Suprapubic skin (tissue), 4 donors: ENCODE measurements around the gene PF4V1. TPM values are rescaled to one million over a fixed set of nuclear protein-coding genes. Genes with fewer than 3 reads are reported as not detected.

Experiments
- DNase-seq, 2 donors: peaks; one replicate each; pipeline ENCODE4 v3.0.0-alpha.2; 2019; ENCODE audit warnings: low spot score in 2 of 2
- H3K27ac ChIP-seq: fragments of 200-600 bp; sonication (generic); one replicate; pipeline ENCODE4 v1.5.1; 2019
- H3K27me3 ChIP-seq: fragments of 200-600 bp; sonication (generic); one replicate; pipeline ENCODE4 v1.5.1; 2019
- H3K36me3 ChIP-seq: fragments of 200-600 bp; sonication (generic); one replicate; pipeline ENCODE4 v1.5.1; 2019
- H3K4me1 ChIP-seq: fragments of 200-600 bp; sonication (generic); one replicate; pipeline ENCODE4 v1.5.1; 2019
- H3K4me3 ChIP-seq: fragments of 200-600 bp; sonication (generic); one replicate; pipeline ENCODE4 v1.5.1; 2019; ENCODE audit warnings: mild to moderate bottlenecking
- H3K9me3 ChIP-seq: fragments of 200-600 bp; sonication (generic); one replicate; pipeline ENCODE4 v1.5.1; 2019
- EP300 ChIP-seq: sonication (generic); formaldehyde crosslinking; IDR thresholded peaks from one replicate; pipeline ENCODE4 v1.6.1; 2017; ENCODE audit warnings: antibody characterized with exemption
- POLR2A ChIP-seq, 2 donors: fragments of 450-650 bp; IDR thresholded peaks; one replicate each; pipeline ENCODE4 v1.6.1; 2017; ENCODE audit warnings: antibody characterized with exemption in 2 of 2, mild to moderate bottlenecking in 2 of 2, moderate library complexity in 2 of 2
- POLR2AphosphoS5 ChIP-seq, 3 donors: sonication (generic); formaldehyde crosslinking; IDR thresholded peaks; one replicate each; pipeline ENCODE4 v1.6.1; 2017; ENCODE audit warnings: antibody characterized with exemption in 3 of 3
- WGBS: methylation state at CpG from one replicate; pipeline ENCODE4 v1.1.5; 2018; 5-methylcytosine and 5-hydroxymethylcytosine counted together
- total RNA-seq, 4 donors: library from RNA; depleted of rRNA; stranded (reverse); fragments of >200 nt; gene quantifications; one replicate each; pipeline ENCODE4 v1.1.0, GENCODE V29; 2016
- TF ChIP-seq, protein P1 (sequence below), 2 donors: fragments of 200-600 bp in 1 of 2; fragments of 450-650 bp in 1 of 2; sonication (generic) in 1 of 2; IDR thresholded peaks; one replicate each; pipeline ENCODE4 v1.5.1; 2016 to 2019; ENCODE audit warnings: antibody characterized with exemption in 2 of 2, mild to moderate bottlenecking in 1 of 2, moderate library complexity in 1 of 2

The PF4V1 gene
- total RNA-seq, 4 donors from 2014 or later: not detected

DNA sequence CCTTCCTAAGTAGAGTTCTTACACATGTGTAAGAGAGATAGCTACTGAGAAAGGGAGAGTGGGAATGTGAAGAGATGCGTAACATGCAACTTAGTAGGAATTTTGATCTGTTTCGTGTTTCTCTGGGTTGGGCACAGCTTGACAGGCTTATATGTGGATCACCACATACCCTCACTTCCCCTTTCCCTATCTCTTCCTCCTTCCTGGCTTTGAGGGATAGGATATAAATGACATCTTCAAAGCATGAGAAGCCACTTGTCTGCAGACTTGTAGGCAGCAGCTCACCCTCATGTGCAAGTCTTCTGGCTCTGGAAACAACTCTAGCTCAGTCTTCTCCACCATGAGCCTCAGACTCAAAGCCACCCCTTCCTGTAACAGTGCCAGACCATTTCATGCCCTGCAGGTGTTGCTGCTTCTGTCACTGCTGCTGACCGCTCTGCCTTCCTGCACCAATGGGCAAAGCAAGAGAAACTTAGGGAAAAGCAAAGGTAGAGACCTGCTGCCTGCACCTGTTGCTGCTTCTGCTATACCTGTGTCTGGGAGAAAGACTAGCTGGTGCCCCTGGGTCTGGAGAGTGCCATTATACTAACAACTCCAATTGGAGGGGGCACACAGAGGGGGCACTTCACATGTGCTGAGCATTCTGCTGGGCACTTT is 5.4 kb upstream of the PF4V1 start:
- no peaks in the 10 kb centered on the region for H3K9me3 ChIP-seq
- no peak for DNase-seq
- peaks cover 6% of the 10 kb centered on the region for H3K27me3 ChIP-seq
- H3K27ac ChIP-seq: no peak overlapping the region
- no peak overlapping the region for H3K4me3 ChIP-seq
- no peaks in the 10 kb centered on the region for H3K4me1 ChIP-seq
- no peaks in the 10 kb centered on the region for H3K36me3 ChIP-seq
- no peak for TF ChIP-seq POLR2A (IDR thresholded peaks at IDR 0.05)
- TF ChIP-seq POLR2AphosphoS5 (IDR thresholded peaks at IDR 0.05): no peak
- TF ChIP-seq EP300: no peak
- TF ChIP-seq, protein P1, sequence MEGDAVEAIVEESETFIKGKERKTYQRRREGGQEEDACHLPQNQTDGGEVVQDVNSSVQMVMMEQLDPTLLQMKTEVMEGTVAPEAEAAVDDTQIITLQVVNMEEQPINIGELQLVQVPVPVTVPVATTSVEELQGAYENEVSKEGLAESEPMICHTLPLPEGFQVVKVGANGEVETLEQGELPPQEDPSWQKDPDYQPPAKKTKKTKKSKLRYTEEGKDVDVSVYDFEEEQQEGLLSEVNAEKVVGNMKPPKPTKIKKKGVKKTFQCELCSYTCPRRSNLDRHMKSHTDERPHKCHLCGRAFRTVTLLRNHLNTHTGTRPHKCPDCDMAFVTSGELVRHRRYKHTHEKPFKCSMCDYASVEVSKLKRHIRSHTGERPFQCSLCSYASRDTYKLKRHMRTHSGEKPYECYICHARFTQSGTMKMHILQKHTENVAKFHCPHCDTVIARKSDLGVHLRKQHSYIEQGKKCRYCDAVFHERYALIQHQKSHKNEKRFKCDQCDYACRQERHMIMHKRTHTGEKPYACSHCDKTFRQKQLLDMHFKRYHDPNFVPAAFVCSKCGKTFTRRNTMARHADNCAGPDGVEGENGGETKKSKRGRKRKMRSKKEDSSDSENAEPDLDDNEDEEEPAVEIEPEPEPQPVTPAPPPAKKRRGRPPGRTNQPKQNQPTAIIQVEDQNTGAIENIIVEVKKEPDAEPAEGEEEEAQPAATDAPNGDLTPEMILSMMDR (IDR thresholded peaks at IDR 0.05): no peak
- WGBS: 92% methylated on average over 3 of the region's 3 CpGs

DNA sequence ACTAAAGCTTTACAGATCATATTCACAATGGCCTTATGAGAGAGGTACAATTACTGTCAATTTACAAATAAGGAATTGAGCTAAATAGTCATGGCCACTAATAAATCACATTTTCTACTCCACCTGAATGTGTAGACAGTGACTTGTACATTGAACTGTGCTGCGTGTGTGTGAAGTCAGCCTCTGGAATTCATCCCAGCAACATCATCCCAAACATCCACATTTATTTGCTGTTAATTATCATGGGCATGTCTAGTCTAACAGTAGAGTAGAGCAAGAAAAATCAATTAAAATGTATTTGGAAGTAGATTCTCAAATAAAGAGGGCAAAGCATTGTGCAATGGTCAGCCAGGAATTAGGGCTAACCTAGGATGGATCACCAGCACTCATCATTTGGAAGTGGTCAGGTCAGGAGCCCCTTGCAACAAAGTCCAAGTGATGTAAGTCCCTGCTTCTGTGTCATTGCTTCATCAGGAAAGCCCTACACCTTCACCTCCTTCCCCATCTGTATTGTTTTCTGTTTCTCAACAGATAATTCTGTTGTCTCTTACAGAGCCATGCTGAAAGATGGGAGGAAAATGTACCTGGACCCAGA is 4.8 kb upstream of the PF4V1 start:
- Histone ChIP-seq H3K27me3 (peaks cover 6% of the 10 kb centered on the region), H3K4me3 (no peak overlapping the region), H3K27ac (no peak overlapping the region), H3K9me3 (no peaks in the 10 kb centered on the region), H3K4me1 (peaks cover 3% of the 10 kb centered on the region), H3K36me3 (no peaks in the 10 kb centered on the region)
- TF ChIP-seq EP300 (no peak), POLR2A (IDR thresholded peaks at IDR 0.05) (no peak), POLR2AphosphoS5 (IDR thresholded peaks at IDR 0.05) (no peak)
- TF ChIP-seq, protein P1 (IDR thresholded peaks at IDR 0.05): no peak
- WGBS: 61% methylated on average over 1 of the region's 1 CpG
- no peak for DNase-seq

DNA sequence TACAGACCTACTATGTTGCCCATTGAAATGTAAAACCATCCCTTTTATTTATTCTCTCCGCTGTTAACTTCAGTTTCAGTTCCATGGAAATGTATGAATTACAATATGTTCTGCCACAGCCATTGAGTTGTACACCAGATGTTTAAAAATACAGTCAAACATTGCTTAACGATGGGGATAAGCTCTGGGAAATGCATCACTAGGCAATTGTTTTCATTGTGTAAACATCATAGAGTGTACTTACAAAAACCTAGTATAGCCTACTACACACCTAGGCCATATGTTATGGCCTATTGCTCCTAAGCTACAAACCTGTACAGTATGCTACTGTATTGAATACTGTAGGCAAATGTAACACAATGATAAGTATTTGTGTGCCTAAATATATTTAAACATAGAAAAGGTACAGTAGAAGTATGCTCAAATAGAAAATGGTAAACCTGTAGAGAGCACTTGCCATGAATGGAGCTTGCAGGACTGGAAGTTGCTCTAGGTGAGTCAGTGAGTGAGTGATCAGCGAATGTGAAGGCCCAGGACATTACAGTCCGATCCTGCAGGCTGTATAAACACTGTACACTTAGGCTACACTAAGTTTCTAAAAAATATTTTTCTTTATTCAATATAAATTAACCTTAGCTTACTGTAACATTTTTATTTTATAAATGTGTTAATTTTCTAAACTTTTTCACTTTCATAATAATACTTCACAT is 2.7 kb upstream of the PF4V1 start:
- H3K27ac ChIP-seq: no peak overlapping the region
- H3K4me1 ChIP-seq: peaks cover 8% of the 10 kb centered on the region
- no peaks in the 10 kb centered on the region for H3K36me3 ChIP-seq
- no peaks in the 10 kb centered on the region for H3K9me3 ChIP-seq
- no peak for DNase-seq
- peaks cover 6% of the 10 kb centered on the region for H3K27me3 ChIP-seq
- TF ChIP-seq EP300 (no peak), POLR2A (IDR thresholded peaks at IDR 0.05) (no peak), POLR2AphosphoS5 (IDR thresholded peaks at IDR 0.05) (no peak)
- TF ChIP-seq, protein P1 (IDR thresholded peaks at IDR 0.05): no peak
- H3K4me3 ChIP-seq: no peak overlapping the region
- WGBS: 89% methylated on average over 4 of the region's 4 CpGs

DNA sequence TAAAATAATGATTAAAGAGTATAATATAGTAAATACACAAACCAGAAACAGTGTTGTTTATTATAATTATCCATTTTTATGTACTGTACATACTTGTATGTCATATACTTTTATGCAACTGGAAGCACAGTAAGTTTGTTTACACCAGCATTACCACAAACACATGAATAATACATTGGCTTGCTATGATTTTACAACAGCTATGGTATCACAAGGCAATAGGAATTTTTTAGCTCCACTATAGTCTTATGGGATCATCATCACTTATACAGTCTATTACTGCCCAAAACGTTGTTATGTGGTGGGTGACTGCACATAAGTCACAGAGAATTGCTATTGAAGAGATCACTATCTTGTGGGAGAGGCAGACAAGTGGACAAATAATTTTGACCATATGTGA is 1.8 kb upstream of the PF4V1 start:
- TF ChIP-seq POLR2A (IDR thresholded peaks at IDR 0.05) (no peak), POLR2AphosphoS5 (IDR thresholded peaks at IDR 0.05) (no peak), EP300 (no peak)
- TF ChIP-seq, protein P1 (IDR thresholded peaks at IDR 0.05): no peak
- peaks cover 8% of the 10 kb centered on the region for H3K4me1 ChIP-seq

DNA sequence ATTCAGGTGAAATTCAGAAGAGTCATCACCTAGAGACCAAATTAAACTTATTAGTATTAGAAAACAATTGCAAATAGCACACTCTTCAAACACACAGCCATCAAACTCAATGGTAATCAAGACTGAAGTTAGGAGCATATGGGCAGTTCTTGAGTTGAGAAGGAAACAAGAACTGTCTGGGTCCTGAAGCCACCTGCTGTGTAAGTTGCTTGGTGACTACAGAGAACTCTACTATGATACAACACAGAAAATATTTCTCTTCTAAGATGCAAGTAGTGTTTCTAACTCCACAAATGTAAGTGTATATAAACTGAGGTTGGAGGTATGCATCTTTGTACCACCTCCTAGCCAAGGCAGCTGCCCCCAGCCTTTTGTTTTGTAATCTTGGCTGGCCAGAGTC is 325 bp upstream of the PF4V1 start:
- Histone ChIP-seq H3K9me3 (no peaks in the 10 kb centered on the region), H3K4me3 (no peak overlapping the region), H3K27me3 (peaks cover 6% of the 10 kb centered on the region), H3K27ac (no peak overlapping the region), H3K36me3 (no peaks in the 10 kb centered on the region), H3K4me1 (peaks cover 8% of the 10 kb centered on the region)
- TF ChIP-seq POLR2A (IDR thresholded peaks at IDR 0.05): no peak
- no peak for TF ChIP-seq POLR2AphosphoS5 (IDR thresholded peaks at IDR 0.05)
- TF ChIP-seq, protein P1 (IDR thresholded peaks at IDR 0.05): no peak
- TF ChIP-seq EP300: no peak
- no peak for DNase-seq

More for the DNA sequence above, 1.8 kb upstream of the PF4V1 start:
- no peak for DNase-seq
- H3K36me3 ChIP-seq: no peaks in the 10 kb centered on the region
- H3K27ac ChIP-seq: no peak overlapping the region
- WGBS: 68% methylated on average over 1 of the region's 1 CpG
- no peaks in the 10 kb centered on the region for H3K9me3 ChIP-seq
- peaks cover 6% of the 10 kb centered on the region for H3K27me3 ChIP-seq
- no peak overlapping the region for H3K4me3 ChIP-seq
